ENCODE results near the gene CNNM2.

DNA sequence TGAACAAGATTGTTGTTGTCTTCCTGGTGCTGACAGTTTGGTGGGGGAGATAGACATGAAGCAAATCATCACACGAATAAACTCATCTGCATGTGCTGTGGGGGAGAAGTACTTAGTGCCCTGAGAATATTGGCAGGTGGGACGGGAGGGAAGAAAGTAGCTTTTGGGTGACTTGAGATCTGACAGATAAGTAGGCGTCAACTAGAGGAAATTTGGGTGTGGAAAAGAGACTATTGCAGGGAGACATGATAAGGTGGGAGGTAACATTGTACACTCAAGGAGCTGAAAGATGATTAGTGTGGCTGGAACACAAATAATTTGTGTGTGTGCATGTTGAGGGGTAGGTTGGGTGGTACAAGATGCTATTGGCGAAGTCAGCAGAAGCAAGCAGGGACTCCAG, 30.1 kb downstream of the CNNM2 start:
- TF ChIP-seq, protein P1, sequence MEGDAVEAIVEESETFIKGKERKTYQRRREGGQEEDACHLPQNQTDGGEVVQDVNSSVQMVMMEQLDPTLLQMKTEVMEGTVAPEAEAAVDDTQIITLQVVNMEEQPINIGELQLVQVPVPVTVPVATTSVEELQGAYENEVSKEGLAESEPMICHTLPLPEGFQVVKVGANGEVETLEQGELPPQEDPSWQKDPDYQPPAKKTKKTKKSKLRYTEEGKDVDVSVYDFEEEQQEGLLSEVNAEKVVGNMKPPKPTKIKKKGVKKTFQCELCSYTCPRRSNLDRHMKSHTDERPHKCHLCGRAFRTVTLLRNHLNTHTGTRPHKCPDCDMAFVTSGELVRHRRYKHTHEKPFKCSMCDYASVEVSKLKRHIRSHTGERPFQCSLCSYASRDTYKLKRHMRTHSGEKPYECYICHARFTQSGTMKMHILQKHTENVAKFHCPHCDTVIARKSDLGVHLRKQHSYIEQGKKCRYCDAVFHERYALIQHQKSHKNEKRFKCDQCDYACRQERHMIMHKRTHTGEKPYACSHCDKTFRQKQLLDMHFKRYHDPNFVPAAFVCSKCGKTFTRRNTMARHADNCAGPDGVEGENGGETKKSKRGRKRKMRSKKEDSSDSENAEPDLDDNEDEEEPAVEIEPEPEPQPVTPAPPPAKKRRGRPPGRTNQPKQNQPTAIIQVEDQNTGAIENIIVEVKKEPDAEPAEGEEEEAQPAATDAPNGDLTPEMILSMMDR (IDR thresholded peaks at IDR 0.05; ENCODE audit: insufficient read depth, low read length) = no peak
- TF ChIP-seq SPI1 (IDR thresholded peaks at IDR 0.05; ENCODE audit: borderline replicate concordance, low read depth) (no peak), REST (IDR thresholded peaks at IDR 0.05; ENCODE audit: insufficient replicate concordance, low read depth) (no peak)
